HCT116 (cell line): ENCODE measurements around the gene FBXO5. TPM values are rescaled to one million over a fixed set of nuclear protein-coding genes. Genes with fewer than 3 reads are reported as not detected.

ENCODE experiments used
- ATAC-seq: fragments of 200-7000 bp; cut with Tn5 transposase; 2 replicates; pipeline ENCODE4 v1.9.1; 2020; ENCODE audit warnings: mild to moderate bottlenecking, moderate library complexity
- BruUV-seq: library from RNA; stranded (reverse); fragments of 400-500 nt; replicated peaks from 2 replicates; lab custom pipeline; 2021; lab: Mats Ljungman, UMichigan
- CTCF ChIA-PET: fragments of 300-600 bp; sonication (Branson Sonifier 250); formaldehyde crosslinking; loops from one replicate; lab custom pipeline; 2021; ENCODE audit warnings: antibody characterized with exemption; lab: Charles Lee
- POLR2A ChIA-PET: fragments of 300-600, 350-600 bp; sonication (Branson Sonifier 250); formaldehyde crosslinking; loops from one replicate; lab custom pipeline; 2021; ENCODE audit warnings: antibody characterized with exemption; lab: Charles Lee
- RAD21 ChIA-PET, 2 experiments: fragments of 300-600 bp; sonication (Branson Sonifier 250); formaldehyde crosslinking; loops; one replicate each; lab custom pipeline; 2023; ENCODE audit warnings: low total read pairs in 2 of 2; ENCODE audit not compliant: uncharacterized antibody in 2 of 2, unreplicated experiment in 2 of 2, low non-redundant PET in 1 of 2; lab: Charles Lee
- DNase-seq: peaks from one replicate; pipeline ENCODE4 v3.0.0-alpha.2; 2010; ENCODE audit warnings: low read depth, low spot score
- H2AFZ ChIP-seq: fragments of 200-600 bp; shearing (Covaris generic), sonication (generic); 2 replicates; pipeline ENCODE4 v1.6.1; 2017; ENCODE audit warnings: low read depth, mixed run types, mixed read lengths, antibody characterized with exemption, low read length; ENCODE audit not compliant: poor library complexity, severe bottlenecking
- H3K27ac ChIP-seq: 2 replicates; pipeline ENCODE4 v1.5.1; 2012; ENCODE audit warnings: low read depth, low read length
- H3K27me3 ChIP-seq: fragments of 200-600 bp; sonication (generic); 2 replicates; pipeline ENCODE4 v1.6.1; 2016; ENCODE audit warnings: mixed run types, low read length, mixed read lengths; ENCODE audit not compliant: insufficient read depth
- H3K36me3 ChIP-seq, 2 experiments: fragments of 200-500 bp in 1 of 2; fragments of 200-600 bp in 1 of 2; sonication (Bioruptor generic) in 1 of 2; sonication (generic) in 1 of 2; 2 replicates each; pipeline versions ENCODE4 v1.5.1 to v1.6.1; 2014 to 2016; ENCODE audit warnings: low read length in 2 of 2, inconsistent platforms in 1 of 2, mixed read lengths in 1 of 2, mixed run types in 1 of 2; ENCODE audit not compliant: insufficient read depth in 2 of 2, control insufficient read depth in 1 of 2
- H3K4me1 ChIP-seq, 2 experiments: fragments of 200-600 bp in 1 of 2; sonication (generic) in 1 of 2; 2 replicates each; pipeline versions ENCODE4 v1.5.1 to v1.6.1; 2012 to 2017; ENCODE audit warnings: low read length in 2 of 2, inconsistent platforms in 1 of 2, mild to moderate bottlenecking in 1 of 2, mixed read lengths in 1 of 2, mixed run types in 1 of 2, moderate library complexity in 1 of 2; ENCODE audit not compliant: insufficient read depth in 2 of 2, control insufficient read depth in 1 of 2
- H3K4me2 ChIP-seq: fragments of 200-600 bp; sonication (generic); 2 replicates; pipeline ENCODE4 v1.6.1; 2017; ENCODE audit warnings: mixed run types, low read length, mixed read lengths
- H3K4me3 ChIP-seq, 2 experiments: fragments of 200-600 bp in 1 of 2; sonication (generic) in 1 of 2; replicated peaks in 1 of 2; 2 replicates each; pipeline ENCODE4 v1.5.1; 2011 to 2016; ENCODE audit warnings: low read length in 2 of 2, control low read depth in 1 of 2, low read depth in 1 of 2, mild to moderate bottlenecking in 1 of 2, mixed read lengths in 1 of 2, mixed run types in 1 of 2
- H3K79me2 ChIP-seq: fragments of 200-600 bp; sonication (generic); 2 replicates; pipeline ENCODE4 v1.6.1; 2017; ENCODE audit warnings: mild to moderate bottlenecking, mixed run types, low read length, moderate library complexity, mixed read lengths; ENCODE audit not compliant: insufficient read depth
- H3K9ac ChIP-seq: fragments of 200-600 bp; sonication (generic); 2 replicates; pipeline ENCODE4 v1.6.1; 2016; ENCODE audit warnings: low read length, mixed read lengths
- H3K9me2 ChIP-seq: fragments of 200-600 bp; sonication (generic), shearing (Covaris generic); 2 replicates; pipeline ENCODE4 v1.6.1; 2017; ENCODE audit warnings: mixed run types, mild to moderate bottlenecking, moderate library complexity; ENCODE audit not compliant: insufficient read depth
- H3K9me3 ChIP-seq, 2 experiments: fragments of 200-500 bp in 1 of 2; fragments of 200-600 bp in 1 of 2; sonication (Bioruptor generic) in 1 of 2; sonication (generic) in 1 of 2; 2 replicates each; pipeline ENCODE4 v1.6.1; 2014 to 2017; ENCODE audit warnings: low read length in 2 of 2, mixed read lengths in 2 of 2, inconsistent platforms in 1 of 2, low read depth in 1 of 2, mild to moderate bottlenecking in 1 of 2, mixed run types in 1 of 2, moderate library complexity in 1 of 2; ENCODE audit not compliant: control insufficient read depth in 1 of 2, insufficient read depth in 1 of 2
- H4K20me1 ChIP-seq: fragments of 200-600 bp; sonication (generic), shearing (Covaris generic); 2 replicates; pipeline ENCODE4 v1.6.1; 2017; ENCODE audit warnings: mixed run types, mild to moderate bottlenecking, moderate library complexity; ENCODE audit not compliant: insufficient read depth
- EZH2 ChIP-seq: fragments of 200-600 bp; sonication (generic); IDR thresholded peaks from 2 replicates; pipeline ENCODE4 v1.6.1; 2017; ENCODE audit warnings: antibody characterized with exemption, mixed run types
- FOSL1 ChIP-seq: IDR thresholded peaks from 2 replicates; pipeline ENCODE4 v1.6.1; 2012; ENCODE audit warnings: low read depth
- POLR2A ChIP-seq: IDR thresholded peaks from 2 replicates; pipeline ENCODE4 v1.7.0; 2011; ENCODE audit warnings: borderline replicate concordance; ENCODE audit not compliant: insufficient read depth, insufficient read length; ENCODE audit errors: extremely low read depth
- SP1 ChIP-seq: IDR thresholded peaks from 2 replicates; pipeline ENCODE4 v1.6.1; 2012; ENCODE audit warnings: low read depth
- SRF ChIP-seq: IDR thresholded peaks from 2 replicates; pipeline ENCODE4 v1.6.1; 2012; ENCODE audit warnings: low read depth
- TCF7L2 ChIP-seq: IDR thresholded peaks from 2 replicates; pipeline ENCODE4 v1.7.0; 2011; ENCODE audit warnings: borderline replicate concordance, inconsistent platforms; ENCODE audit not compliant: insufficient read depth, insufficient read length; ENCODE audit errors: extremely low read depth
- ZFX ChIP-seq: fragments of 450-650 bp; IDR thresholded peaks from 2 replicates; pipeline ENCODE4 v1.6.1; 2017
- intact Hi-C: fragments of 100-400 bp; cut with micrococcal nuclease; formaldehyde crosslinking; loops from 2 replicates; pipeline ENCODE4 v1.10.0; 2022
- total RNA-seq: library from RNA; stranded (reverse); gene quantifications from one replicate; pipeline ENCODE4 v1.2.1, GENCODE V29; 2021; ENCODE audit not compliant: unreplicated experiment
- TF ChIP-seq, protein P1 (sequence below), 3 experiments: fragments of 200-600 bp in 1 of 3; sonication (generic) in 1 of 3; IDR thresholded peaks in 2 of 3; conservative IDR thresholded peaks in 1 of 3; 2 replicates each; pipeline ENCODE4 v1.5.1; 2012 to 2017; ENCODE audit warnings: low read depth in 2 of 3, low read length in 2 of 3, antibody characterized with exemption in 1 of 3, borderline replicate concordance in 1 of 3, control low read depth in 1 of 3, mild to moderate bottlenecking in 1 of 3, mixed read lengths in 1 of 3, mixed run types in 1 of 3, moderate library complexity in 1 of 3; ENCODE audit not compliant: insufficient read depth in 1 of 3
- TF ChIP-seq, protein P2 (sequence below): IDR thresholded peaks from 2 replicates; pipeline ENCODE4 v1.6.1; 2012

The FBXO5 gene
- total RNA-seq, 1 experiment from 2014 or later = 38.9 TPM

DNA sequence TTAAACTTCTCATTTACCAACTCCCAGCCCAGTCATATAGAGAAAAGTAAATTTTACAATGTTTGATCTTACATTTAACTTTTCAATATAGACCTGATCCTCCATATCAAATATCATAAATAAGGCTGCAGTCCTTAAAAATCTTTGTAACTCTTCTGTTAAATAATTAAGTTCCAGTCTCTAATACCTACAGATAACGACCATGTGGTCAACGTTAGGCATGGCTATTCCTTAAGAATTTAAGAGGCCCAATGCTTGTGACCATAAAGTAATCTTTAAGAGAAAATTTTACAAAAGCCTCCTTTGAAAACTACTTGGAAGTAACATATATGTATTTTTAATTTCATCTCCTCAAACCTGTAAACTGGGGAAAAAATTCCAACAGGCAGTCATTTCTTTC, 1.6 kb downstream of the FBXO5 start:
- no peaks in the 10 kb centered on the region for H3K9me2 ChIP-seq
- BruUV-seq = TSS peak; percentile 53
- peak overlapping the region; percentile 93 to 94 for H3K4me3 ChIP-seq
- no peak for TF ChIP-seq SRF
- no peak for TF ChIP-seq POLR2A
- TF ChIP-seq, protein P1, sequence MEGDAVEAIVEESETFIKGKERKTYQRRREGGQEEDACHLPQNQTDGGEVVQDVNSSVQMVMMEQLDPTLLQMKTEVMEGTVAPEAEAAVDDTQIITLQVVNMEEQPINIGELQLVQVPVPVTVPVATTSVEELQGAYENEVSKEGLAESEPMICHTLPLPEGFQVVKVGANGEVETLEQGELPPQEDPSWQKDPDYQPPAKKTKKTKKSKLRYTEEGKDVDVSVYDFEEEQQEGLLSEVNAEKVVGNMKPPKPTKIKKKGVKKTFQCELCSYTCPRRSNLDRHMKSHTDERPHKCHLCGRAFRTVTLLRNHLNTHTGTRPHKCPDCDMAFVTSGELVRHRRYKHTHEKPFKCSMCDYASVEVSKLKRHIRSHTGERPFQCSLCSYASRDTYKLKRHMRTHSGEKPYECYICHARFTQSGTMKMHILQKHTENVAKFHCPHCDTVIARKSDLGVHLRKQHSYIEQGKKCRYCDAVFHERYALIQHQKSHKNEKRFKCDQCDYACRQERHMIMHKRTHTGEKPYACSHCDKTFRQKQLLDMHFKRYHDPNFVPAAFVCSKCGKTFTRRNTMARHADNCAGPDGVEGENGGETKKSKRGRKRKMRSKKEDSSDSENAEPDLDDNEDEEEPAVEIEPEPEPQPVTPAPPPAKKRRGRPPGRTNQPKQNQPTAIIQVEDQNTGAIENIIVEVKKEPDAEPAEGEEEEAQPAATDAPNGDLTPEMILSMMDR (IDR thresholded peaks at IDR 0.05 in 2 of 3, conservative IDR thresholded peaks at IDR 0.05 in 1 of 3; ENCODE audit: borderline replicate concordance in 1 of 3, insufficient read depth in 1 of 3, low read depth in 2 of 3, low read length in 2 of 3) = no peak
- no peak for TF ChIP-seq FOSL1
- TF ChIP-seq ZFX = no peak
- no peak for TF ChIP-seq SP1
- TF ChIP-seq, protein P2, sequence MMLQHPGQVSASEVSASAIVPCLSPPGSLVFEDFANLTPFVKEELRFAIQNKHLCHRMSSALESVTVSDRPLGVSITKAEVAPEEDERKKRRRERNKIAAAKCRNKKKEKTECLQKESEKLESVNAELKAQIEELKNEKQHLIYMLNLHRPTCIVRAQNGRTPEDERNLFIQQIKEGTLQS = no peak
- TF ChIP-seq EZH2 = no peak
- TF ChIP-seq TCF7L2 = no peak
- intact Hi-C loops = no loop called here
- no peak overlapping the region for H2AFZ ChIP-seq
- H3K9me3 ChIP-seq = no peaks in the 10 kb centered on the region
- CTCF ChIA-PET = no interaction called here
- H3K79me2 ChIP-seq = peaks cover 93% of the 10 kb centered on the region
- DNase-seq (no peak), ATAC-seq (no peak)
- RAD21 ChIA-PET = no interaction called here
- POLR2A ChIA-PET = no interaction called here
- peak overlapping the region; percentile 91 for H3K4me2 ChIP-seq
- no peak overlapping the region for H3K27ac ChIP-seq
- no peaks in the 10 kb centered on the region for H3K27me3 ChIP-seq
- peaks cover 8 to 39% of the 10 kb centered on the region in 2 experiments; a peak in 3 of 4 replicates for H3K36me3 ChIP-seq
- H4K20me1 ChIP-seq = peaks cover 14% of the 10 kb centered on the region; the same call in 1 of the 2 replicates
- H3K4me1 ChIP-seq = peaks cover 8 to 28% of the 10 kb centered on the region in 2 experiments; a peak in 3 of 4 replicates
- peak overlapping the region; percentile 99 for H3K9ac ChIP-seq
